ENCODE data around the gene KYAT1.

- TF ChIP-seq CTCF (IDR thresholded peaks at IDR 0.05) (peak; percentile 73 to 99 (median 96)), POLR2A (IDR thresholded peaks at IDR 0.05) (no peak)
Measured at GRCh38 chr9:128863647-128864046, 18.1 kb downstream of the KYAT1 start.
